ENCODE measurements around the gene PIGZ.

Gene PIGZ

GRCh38 chr3:197007296-197007940 is 38.8 kb upstream of the PIGZ start:
- TF ChIP-seq GATA2 (IDR thresholded peaks at IDR 0.05; ENCODE audit: low read depth, low read length) (no peak), GATA3 (IDR thresholded peaks at IDR 0.05; ENCODE audit: low read depth, low read length) (no peak)

- TF ChIP-seq GATA2 (IDR thresholded peaks at IDR 0.05; ENCODE audit: low read depth, low read length) (no peak), GATA3 (IDR thresholded peaks at IDR 0.05; ENCODE audit: low read depth, low read length) (no peak)
Measured at GRCh38 chr3:197006860-197007259, 38.2 kb upstream of the PIGZ start.

- TF ChIP-seq GATA2 (IDR thresholded peaks at IDR 0.05; ENCODE audit: low read depth, low read length) = no peak
- no peak for TF ChIP-seq GATA3 (IDR thresholded peaks at IDR 0.05; ENCODE audit: low read depth, low read length)
Measured at GRCh38 chr3:197006446-197006845, 37.8 kb upstream of the PIGZ start.

- TF ChIP-seq GATA3 (IDR thresholded peaks at IDR 0.05; ENCODE audit: low read depth, low read length) (no peak), GATA2 (IDR thresholded peaks at IDR 0.05; ENCODE audit: low read depth, low read length) (no peak)
Measured at GRCh38 chr3:197003461-197004385, 35.1 kb upstream of the PIGZ start.

GRCh38 chr3:197002701-197003454 is 34.2 kb upstream of the PIGZ start:
- TF ChIP-seq GATA2 (IDR thresholded peaks at IDR 0.05; ENCODE audit: low read depth, low read length) (no peak), GATA3 (IDR thresholded peaks at IDR 0.05; ENCODE audit: low read depth, low read length) (no peak)

GRCh38 chr3:197001972-197002700 is 33.5 kb upstream of the PIGZ start:
- TF ChIP-seq GATA2 (IDR thresholded peaks at IDR 0.05; ENCODE audit: low read depth, low read length) = no peak

GRCh38 chr3:197001106-197001971 is 32.7 kb upstream of the PIGZ start:
- no peak for TF ChIP-seq GATA2 (IDR thresholded peaks at IDR 0.05; ENCODE audit: low read depth, low read length)

- no peak for TF ChIP-seq GATA3 (IDR thresholded peaks at IDR 0.05; ENCODE audit: low read depth, low read length)
Measured at GRCh38 chr3:197000211-197000610, 31.6 kb upstream of the PIGZ start.

GRCh38 chr3:196998966-196999760 is 30.5 kb upstream of the PIGZ start:
- no peak for TF ChIP-seq GATA3 (IDR thresholded peaks at IDR 0.05; ENCODE audit: low read depth, low read length)
- TF ChIP-seq GATA2 (IDR thresholded peaks at IDR 0.05; ENCODE audit: low read depth, low read length) = no peak

- TF ChIP-seq GATA3 (IDR thresholded peaks at IDR 0.05; ENCODE audit: low read depth, low read length) (no peak), GATA2 (IDR thresholded peaks at IDR 0.05; ENCODE audit: low read depth, low read length) (no peak)
Measured at GRCh38 chr3:196997311-196997710, 28.7 kb upstream of the PIGZ start.

GRCh38 chr3:196996454-196997265 is 28.0 kb upstream of the PIGZ start:
- TF ChIP-seq GATA3 (IDR thresholded peaks at IDR 0.05; ENCODE audit: low read depth, low read length) = no peak
- no peak for TF ChIP-seq GATA2 (IDR thresholded peaks at IDR 0.05; ENCODE audit: low read depth, low read length)
